Measurements from ENCODE around the gene EHHADH. TPM values are rescaled to one million over a fixed set of nuclear protein-coding genes. Genes with fewer than 3 reads are reported as not detected.

Gene EHHADH
- total RNA-seq, 1 experiment from 2014 or later = 4.2 TPM

DNA sequence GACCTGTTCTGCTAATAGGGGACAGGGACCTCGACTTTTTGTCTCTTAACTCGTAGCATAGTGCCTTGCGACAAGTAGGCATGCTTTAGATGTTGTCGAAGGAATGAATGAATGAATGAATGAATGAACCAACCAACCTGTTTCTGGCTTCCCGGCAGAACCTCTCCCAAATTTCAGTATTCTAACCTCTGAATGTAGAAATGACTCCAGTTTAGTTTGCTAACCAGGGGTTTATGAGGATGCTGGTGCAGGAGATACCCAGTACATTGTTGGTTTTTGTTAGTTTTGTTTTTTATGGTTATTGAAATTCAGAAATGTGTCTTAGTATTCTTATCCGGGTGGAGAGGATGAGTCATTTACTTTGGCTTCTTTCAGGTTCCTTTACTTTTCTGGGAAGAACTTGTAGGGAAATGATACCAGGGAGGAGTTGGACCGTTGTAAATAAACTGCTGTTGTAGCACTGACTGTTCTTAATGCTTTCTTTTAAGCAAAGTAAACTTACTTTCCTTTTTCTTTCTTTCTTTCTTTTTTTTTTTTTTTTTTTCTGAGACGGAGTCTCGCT, 29.6 kb upstream of the EHHADH start:
- POLR2A ChIA-PET = interaction anchor here (0.7 kb wide), 1 partner anchor 12 kb away, joined by 9 read pairs; no protein-coding TSS in a partner anchor
- H3K9me3 Mint-ChIP-seq = no peaks in the 10 kb centered on the region

DNA sequence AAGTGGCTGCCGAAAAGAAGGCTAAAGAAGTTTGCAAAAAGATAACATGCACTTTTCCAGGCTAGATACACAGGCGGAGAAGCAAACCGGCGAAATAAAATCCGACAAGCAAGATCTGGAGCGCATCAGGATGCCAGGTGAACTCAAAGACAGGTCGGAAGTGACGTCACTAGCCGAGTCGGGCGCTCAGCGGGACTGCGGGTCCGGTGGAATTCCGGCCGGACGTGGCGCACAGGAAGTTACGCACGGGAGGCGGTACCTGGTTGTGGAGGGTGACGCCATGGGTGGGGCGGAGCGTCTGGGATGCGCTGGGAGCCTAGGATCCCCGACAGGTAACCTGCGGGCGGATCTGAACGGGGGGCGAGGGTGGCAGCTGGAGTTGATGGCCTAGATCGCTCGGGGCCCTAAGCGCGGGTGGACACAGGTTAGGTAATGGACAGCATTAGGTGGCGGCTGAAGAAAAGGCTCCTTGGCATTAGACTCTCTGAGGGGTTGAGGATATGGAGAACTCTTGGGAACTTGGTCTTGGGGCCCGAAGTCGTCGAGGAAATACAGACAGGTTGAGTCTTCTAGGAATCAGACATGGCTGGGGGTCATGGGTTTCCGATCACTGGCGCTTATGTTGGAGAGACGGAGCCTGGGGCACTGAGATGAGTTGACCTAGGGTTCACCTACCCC, 29.0 kb upstream of the EHHADH start:
- peaks cover 4% of the 10 kb centered on the region; the same call in 1 of the 2 replicates for H3K4me1 Mint-ChIP-seq
- ChIA-PET CTCF (no interaction called here), POLR2A (no interaction called here)
- peak overlapping the region; percentile 78 for H3K27ac Mint-ChIP-seq
- H3K4me3 Mint-ChIP-seq = peak overlapping the region; percentile 88
- peaks cover 24% of the 10 kb centered on the region for H3K27me3 Mint-ChIP-seq (ENCODE audit: low read depth)
- peak; percentile 97 for ATAC-seq
- no peaks in the 10 kb centered on the region for H3K9me3 Mint-ChIP-seq
- H3K36me3 Mint-ChIP-seq = no peaks in the 10 kb centered on the region
- DNase-seq (ENCODE audit: low spot score) = peak; percentile 92
- peak; percentile 87 for TF ChIP-seq SP1 (CRISPR knock-in tag; conservative IDR thresholded peaks at IDR 0.05)
- TF ChIP-seq FOXK1 (CRISPR knock-in tag; IDR thresholded peaks at IDR 0.05) = peak; percentile 63; the same call in 1 of the 2 replicates
- peak; percentile 86 for TF ChIP-seq GABPB1 (CRISPR knock-in tag; IDR thresholded peaks at IDR 0.05)
- TF ChIP-seq, protein P1, sequence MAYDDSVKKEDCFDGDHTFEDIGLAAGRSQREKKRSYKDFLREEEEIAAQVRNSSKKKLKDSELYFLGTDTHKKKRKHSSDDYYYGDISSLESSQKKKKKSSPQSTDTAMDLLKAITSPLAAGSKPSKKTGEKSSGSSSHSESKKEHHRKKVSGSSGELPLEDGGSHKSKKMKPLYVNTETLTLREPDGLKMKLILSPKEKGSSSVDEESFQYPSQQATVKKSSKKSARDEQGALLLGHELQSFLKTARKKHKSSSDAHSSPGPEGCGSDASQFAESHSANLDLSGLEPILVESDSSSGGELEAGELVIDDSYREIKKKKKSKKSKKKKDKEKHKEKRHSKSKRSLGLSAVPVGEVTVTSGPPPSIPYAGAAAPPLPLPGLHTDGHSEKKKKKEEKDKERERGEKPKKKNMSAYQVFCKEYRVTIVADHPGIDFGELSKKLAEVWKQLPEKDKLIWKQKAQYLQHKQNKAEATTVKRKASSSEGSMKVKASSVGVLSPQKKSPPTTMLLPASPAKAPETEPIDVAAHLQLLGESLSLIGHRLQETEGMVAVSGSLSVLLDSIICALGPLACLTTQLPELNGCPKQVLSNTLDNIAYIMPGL (CRISPR knock-in tag; IDR thresholded peaks at IDR 0.05) = 0 out of 2 replicates have a peak, but pooled peaks have one; percentile 36
- peak; percentile 89 for TF ChIP-seq ZBTB21 (CRISPR knock-in tag; IDR thresholded peaks at IDR 0.05; ENCODE audit: borderline replicate concordance)
- no peak for TF ChIP-seq ESRRA (CRISPR knock-in tag; IDR thresholded peaks at IDR 0.05; ENCODE audit: borderline replicate concordance)
- no peak for TF ChIP-seq ZNF121 (CRISPR knock-in tag; IDR thresholded peaks at IDR 0.05)
- peak; percentile 74; the same call in 1 of the 2 replicates for TF ChIP-seq TEAD1 (CRISPR knock-in tag; IDR thresholded peaks at IDR 0.05)
- 0 out of 2 replicates have a peak, but pooled peaks have one; percentile 39 for TF ChIP-seq NFE2L1 (CRISPR knock-in tag; IDR thresholded peaks at IDR 0.05)
- peak; percentile 97 for TF ChIP-seq CREM (CRISPR knock-in tag; IDR thresholded peaks at IDR 0.05)

More for the DNA sequence above, 29.6 kb upstream of the EHHADH start:
- TF ChIP-seq GRHL2 (CRISPR knock-in tag; IDR thresholded peaks at IDR 0.05; ENCODE audit: insufficient replicate concordance, severe bottlenecking) = no peak
- TF ChIP-seq PRRX2 (CRISPR knock-in tag; IDR thresholded peaks at IDR 0.05) = no peak
- no peak for TF ChIP-seq ESRRA (CRISPR knock-in tag; IDR thresholded peaks at IDR 0.05; ENCODE audit: borderline replicate concordance)
- no peak for TF ChIP-seq ZNF396 (CRISPR knock-in tag; IDR thresholded peaks at IDR 0.05; ENCODE audit: borderline replicate concordance)
- TF ChIP-seq, protein P2, sequence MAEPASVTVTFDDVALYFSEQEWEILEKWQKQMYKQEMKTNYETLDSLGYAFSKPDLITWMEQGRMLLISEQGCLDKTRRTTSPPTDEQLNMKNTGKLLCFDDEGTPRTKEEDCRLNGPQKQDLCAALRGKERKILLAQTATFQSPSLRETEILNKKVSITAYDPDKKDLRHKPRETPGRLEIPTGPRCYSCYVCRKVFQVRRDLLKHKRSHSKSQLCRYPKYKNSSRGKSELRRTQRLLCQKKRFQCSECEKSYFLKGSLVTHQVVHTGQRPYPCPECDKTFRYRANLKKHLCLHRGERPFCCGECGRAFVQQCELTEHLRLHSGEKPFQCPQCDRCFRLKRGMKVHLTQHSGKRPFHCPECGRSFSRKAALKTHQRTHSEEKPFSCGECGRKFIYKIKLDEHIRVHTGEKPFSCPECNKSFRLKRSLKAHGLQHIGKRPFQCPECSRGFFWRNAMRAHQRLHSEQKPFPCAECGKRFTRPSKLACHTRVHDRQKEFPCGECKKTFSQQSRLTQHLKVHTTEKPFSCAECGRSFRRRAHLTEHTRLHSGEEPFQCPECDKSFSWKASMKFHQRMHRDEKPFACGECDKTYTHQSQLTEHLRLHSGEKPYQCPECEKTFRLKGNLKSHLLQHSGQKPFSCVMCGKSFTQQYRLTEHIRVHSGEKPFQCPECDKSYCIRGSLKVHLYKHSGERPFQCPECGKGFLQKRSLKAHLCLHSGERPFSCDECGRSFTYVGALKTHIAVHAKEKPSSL (CRISPR knock-in tag; conservative IDR thresholded peaks at IDR 0.05) = no peak
- no peak for TF ChIP-seq ZNF416 (CRISPR knock-in tag; IDR thresholded peaks at IDR 0.05)
- TF ChIP-seq, protein P3, sequence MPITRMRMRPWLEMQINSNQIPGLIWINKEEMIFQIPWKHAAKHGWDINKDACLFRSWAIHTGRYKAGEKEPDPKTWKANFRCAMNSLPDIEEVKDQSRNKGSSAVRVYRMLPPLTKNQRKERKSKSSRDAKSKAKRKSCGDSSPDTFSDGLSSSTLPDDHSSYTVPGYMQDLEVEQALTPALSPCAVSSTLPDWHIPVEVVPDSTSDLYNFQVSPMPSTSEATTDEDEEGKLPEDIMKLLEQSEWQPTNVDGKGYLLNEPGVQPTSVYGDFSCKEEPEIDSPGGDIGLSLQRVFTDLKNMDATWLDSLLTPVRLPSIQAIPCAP (CRISPR knock-in tag; IDR thresholded peaks at IDR 0.05) = no peak
- TF ChIP-seq TCF7 (CRISPR knock-in tag; IDR thresholded peaks at IDR 0.05; ENCODE audit: low read depth) = no peak
- TF ChIP-seq, protein P4, sequence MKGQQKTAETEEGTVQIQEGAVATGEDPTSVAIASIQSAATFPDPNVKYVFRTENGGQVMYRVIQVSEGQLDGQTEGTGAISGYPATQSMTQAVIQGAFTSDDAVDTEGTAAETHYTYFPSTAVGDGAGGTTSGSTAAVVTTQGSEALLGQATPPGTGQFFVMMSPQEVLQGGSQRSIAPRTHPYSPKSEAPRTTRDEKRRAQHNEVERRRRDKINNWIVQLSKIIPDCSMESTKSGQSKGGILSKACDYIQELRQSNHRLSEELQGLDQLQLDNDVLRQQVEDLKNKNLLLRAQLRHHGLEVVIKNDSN (CRISPR knock-in tag; IDR thresholded peaks at IDR 0.05) = no peak
- TF ChIP-seq CBFB (CRISPR knock-in tag; IDR thresholded peaks at IDR 0.05; ENCODE audit: low read depth) = no peak
- TF ChIP-seq, protein P5, sequence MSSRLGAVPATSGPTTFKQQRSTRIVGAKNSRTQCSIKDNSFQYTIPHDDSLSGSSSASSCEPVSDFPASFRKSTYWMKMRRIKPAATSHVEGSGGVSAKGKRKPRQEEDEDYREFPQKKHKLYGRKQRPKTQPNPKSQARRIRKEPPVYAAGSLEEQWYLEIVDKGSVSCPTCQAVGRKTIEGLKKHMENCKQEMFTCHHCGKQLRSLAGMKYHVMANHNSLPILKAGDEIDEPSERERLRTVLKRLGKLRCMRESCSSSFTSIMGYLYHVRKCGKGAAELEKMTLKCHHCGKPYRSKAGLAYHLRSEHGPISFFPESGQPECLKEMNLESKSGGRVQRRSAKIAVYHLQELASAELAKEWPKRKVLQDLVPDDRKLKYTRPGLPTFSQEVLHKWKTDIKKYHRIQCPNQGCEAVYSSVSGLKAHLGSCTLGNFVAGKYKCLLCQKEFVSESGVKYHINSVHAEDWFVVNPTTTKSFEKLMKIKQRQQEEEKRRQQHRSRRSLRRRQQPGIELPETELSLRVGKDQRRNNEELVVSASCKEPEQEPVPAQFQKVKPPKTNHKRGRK (CRISPR knock-in tag; IDR thresholded peaks at IDR 0.05; ENCODE audit: borderline replicate concordance) = no peak
- TF ChIP-seq ATF1 (CRISPR knock-in tag; IDR thresholded peaks at IDR 0.05) = no peak
- TF ChIP-seq, protein P6, sequence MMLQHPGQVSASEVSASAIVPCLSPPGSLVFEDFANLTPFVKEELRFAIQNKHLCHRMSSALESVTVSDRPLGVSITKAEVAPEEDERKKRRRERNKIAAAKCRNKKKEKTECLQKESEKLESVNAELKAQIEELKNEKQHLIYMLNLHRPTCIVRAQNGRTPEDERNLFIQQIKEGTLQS (CRISPR knock-in tag; conservative IDR thresholded peaks at IDR 0.05) = no peak
- TF ChIP-seq, protein P7, sequence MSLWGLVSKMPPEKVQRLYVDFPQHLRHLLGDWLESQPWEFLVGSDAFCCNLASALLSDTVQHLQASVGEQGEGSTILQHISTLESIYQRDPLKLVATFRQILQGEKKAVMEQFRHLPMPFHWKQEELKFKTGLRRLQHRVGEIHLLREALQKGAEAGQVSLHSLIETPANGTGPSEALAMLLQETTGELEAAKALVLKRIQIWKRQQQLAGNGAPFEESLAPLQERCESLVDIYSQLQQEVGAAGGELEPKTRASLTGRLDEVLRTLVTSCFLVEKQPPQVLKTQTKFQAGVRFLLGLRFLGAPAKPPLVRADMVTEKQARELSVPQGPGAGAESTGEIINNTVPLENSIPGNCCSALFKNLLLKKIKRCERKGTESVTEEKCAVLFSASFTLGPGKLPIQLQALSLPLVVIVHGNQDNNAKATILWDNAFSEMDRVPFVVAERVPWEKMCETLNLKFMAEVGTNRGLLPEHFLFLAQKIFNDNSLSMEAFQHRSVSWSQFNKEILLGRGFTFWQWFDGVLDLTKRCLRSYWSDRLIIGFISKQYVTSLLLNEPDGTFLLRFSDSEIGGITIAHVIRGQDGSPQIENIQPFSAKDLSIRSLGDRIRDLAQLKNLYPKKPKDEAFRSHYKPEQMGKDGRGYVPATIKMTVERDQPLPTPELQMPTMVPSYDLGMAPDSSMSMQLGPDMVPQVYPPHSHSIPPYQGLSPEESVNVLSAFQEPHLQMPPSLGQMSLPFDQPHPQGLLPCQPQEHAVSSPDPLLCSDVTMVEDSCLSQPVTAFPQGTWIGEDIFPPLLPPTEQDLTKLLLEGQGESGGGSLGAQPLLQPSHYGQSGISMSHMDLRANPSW (CRISPR knock-in tag; conservative IDR thresholded peaks at IDR 0.05; ENCODE audit: low read depth) = no peak
- no peak for TF ChIP-seq KAT7 (CRISPR knock-in tag; IDR thresholded peaks at IDR 0.05; ENCODE audit: borderline replicate concordance)
- peaks cover 20% of the 10 kb centered on the region for H3K27me3 Mint-ChIP-seq (ENCODE audit: low read depth)
- H3K4me1 Mint-ChIP-seq = peaks cover 4% of the 10 kb centered on the region; the same call in 1 of the 2 replicates
- H3K36me3 Mint-ChIP-seq = no peaks in the 10 kb centered on the region
- peak overlapping the region; percentile 78; the same call in 1 of the 2 replicates for H3K27ac Mint-ChIP-seq
- peak overlapping the region; percentile 88 for H3K4me3 Mint-ChIP-seq
- ATAC-seq (no peak), DNase-seq (ENCODE audit: low spot score) (no peak)
- CTCF ChIA-PET = no interaction called here
